GM12891 (cell line): ENCODE results near the gene BCL11B.

Experiments
- PAX5 ChIP-seq: IDR thresholded peaks from 2 replicates; pipeline ENCODE4 v1.6.1; 2011; ENCODE audit warnings: low read length, moderate library complexity, mild to moderate bottlenecking; ENCODE audit not compliant: insufficient read depth, severe bottlenecking
- POLR2A ChIP-seq: IDR thresholded peaks from 2 replicates; pipeline ENCODE4 v1.6.1; 2011; ENCODE audit warnings: low read depth, low read length, control low read depth
- POLR2AphosphoS5 ChIP-seq: IDR thresholded peaks from 2 replicates; pipeline ENCODE4 v1.6.1; 2011; ENCODE audit warnings: low read depth, low read length, control low read depth
- POU2F2 ChIP-seq: IDR thresholded peaks from 2 replicates; pipeline ENCODE4 v1.6.1; 2011; ENCODE audit warnings: low read depth, mild to moderate bottlenecking, control low read depth, low read length, moderate library complexity
- SPI1 ChIP-seq: IDR thresholded peaks from 2 replicates; pipeline ENCODE4 v1.6.1; 2011; ENCODE audit warnings: low read depth, low read length, control low read depth
- TAF1 ChIP-seq: IDR thresholded peaks from 2 replicates; pipeline ENCODE4 v1.6.1; 2011; ENCODE audit warnings: low read depth, low read length, control low read depth

- TF ChIP-seq POLR2A, result no peak
- no peak for TF ChIP-seq SPI1
- no peak for TF ChIP-seq TAF1
- no peak for TF ChIP-seq POLR2AphosphoS5
- TF ChIP-seq POU2F2, result no peak
- no peak for TF ChIP-seq PAX5
Measured at GRCh38 chr14:99242238-99242637, 29.8 kb downstream of the BCL11B start.
